Nephron (organoid): Measurements from ENCODE around the gene NDC1.
A peak's percentile ranks its signal among the peaks of the same experiment; 100 is the strongest.
"Not testable (repeated sequence)": the region's sequence is repeated elsewhere in the genome, so short reads cannot be mapped to it uniquely, and the experiment has no call there.

Source experiments
- H3K27ac Mint-ChIP-seq, 3 experiments: 2 replicates each; pipeline ENCODE4 v1.8.0; 2020; ENCODE audit warnings: mixed read lengths in 3 of 3, mild to moderate bottlenecking in 2 of 3, moderate library complexity in 1 of 3
- H3K27me3 Mint-ChIP-seq: 2 replicates; pipeline ENCODE4 v1.8.0; 2021; ENCODE audit warnings: low read depth, mild to moderate bottlenecking, moderate library complexity, mixed read lengths
- H3K36me3 Mint-ChIP-seq: 2 replicates; pipeline ENCODE4 v1.8.0; 2020; ENCODE audit warnings: low read depth, mixed read lengths
- H3K4me1 Mint-ChIP-seq: 2 replicates; pipeline ENCODE4 v1.8.0; 2020; ENCODE audit warnings: mixed read lengths
- H3K4me3 Mint-ChIP-seq, 3 experiments: 2 replicates each; pipeline ENCODE4 v1.8.0; 2020; ENCODE audit warnings: mild to moderate bottlenecking in 3 of 3, mixed read lengths in 3 of 3, moderate library complexity in 2 of 3
- H3K9me3 Mint-ChIP-seq: 2 replicates; pipeline ENCODE4 v1.8.0; 2020; ENCODE audit warnings: mixed read lengths
- TF ChIP-seq, protein P1 (sequence below), 3 experiments: fragments of 200-600 bp; sonication (generic); IDR thresholded peaks; one replicate each; pipeline ENCODE4 v1.5.0; 2021; ENCODE audit warnings: antibody characterized with exemption in 3 of 3; ENCODE audit not compliant: unreplicated experiment in 3 of 3

The NDC1 gene, protein sequence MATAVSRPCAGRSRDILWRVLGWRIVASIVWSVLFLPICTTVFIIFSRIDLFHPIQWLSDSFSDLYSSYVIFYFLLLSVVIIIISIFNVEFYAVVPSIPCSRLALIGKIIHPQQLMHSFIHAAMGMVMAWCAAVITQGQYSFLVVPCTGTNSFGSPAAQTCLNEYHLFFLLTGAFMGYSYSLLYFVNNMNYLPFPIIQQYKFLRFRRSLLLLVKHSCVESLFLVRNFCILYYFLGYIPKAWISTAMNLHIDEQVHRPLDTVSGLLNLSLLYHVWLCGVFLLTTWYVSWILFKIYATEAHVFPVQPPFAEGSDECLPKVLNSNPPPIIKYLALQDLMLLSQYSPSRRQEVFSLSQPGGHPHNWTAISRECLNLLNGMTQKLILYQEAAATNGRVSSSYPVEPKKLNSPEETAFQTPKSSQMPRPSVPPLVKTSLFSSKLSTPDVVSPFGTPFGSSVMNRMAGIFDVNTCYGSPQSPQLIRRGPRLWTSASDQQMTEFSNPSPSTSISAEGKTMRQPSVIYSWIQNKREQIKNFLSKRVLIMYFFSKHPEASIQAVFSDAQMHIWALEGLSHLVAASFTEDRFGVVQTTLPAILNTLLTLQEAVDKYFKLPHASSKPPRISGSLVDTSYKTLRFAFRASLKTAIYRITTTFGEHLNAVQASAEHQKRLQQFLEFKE

DNA sequence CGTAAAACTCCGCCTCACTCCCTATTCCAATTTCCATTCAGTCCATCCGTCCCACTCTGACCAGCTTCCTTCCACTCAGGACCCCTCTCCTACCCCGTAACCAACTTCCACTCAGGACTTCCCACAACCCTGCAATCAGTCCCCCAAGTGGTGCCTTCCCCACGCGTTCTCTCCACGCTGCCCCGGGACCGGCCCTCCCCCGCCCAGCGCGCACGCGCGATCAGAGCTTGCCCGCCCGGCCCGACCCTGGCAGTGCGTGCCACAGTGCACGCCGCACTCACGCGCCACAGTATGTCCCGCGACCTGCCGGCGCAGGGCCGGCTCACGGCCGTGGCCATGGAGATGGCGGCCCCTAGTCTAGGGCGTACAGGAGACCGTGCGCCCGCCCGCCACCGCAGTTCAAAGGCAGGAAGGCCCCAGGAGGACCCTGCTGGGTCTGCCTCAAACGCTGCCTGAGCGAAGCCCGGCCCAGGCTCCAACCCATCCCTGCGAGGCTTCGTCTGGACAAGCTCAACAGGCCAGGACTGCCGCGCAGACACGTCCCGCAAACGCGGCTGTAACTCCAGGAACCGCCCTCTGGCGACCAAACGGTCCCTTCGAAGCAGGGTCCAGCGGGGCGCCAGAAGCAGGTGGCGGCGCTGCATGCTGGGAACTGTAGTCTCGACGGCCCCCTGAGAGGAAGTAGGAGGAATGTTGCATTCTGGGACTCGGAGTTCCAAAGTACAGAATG, at the start of gene NDC1:
TSS of gene NDC1 (minus strand) at position 373 of the 730 bp plus-strand sequence. CDS start at position 338, 35 bp downstream.
- Mint-ChIP-seq H3K9me3 (peaks cover 6% of the 10 kb centered on the region), H3K27me3 (no peaks in the 10 kb centered on the region), H3K36me3 (no peaks in the 10 kb centered on the region), H3K4me3 (peak within 1 kb of the TSS; percentile 99 to 100 (median 99)), H3K4me1 (peaks cover 20% of the 10 kb centered on the region), H3K27ac (peak within 1 kb of the TSS; percentile 100)
- TF ChIP-seq, protein P1, sequence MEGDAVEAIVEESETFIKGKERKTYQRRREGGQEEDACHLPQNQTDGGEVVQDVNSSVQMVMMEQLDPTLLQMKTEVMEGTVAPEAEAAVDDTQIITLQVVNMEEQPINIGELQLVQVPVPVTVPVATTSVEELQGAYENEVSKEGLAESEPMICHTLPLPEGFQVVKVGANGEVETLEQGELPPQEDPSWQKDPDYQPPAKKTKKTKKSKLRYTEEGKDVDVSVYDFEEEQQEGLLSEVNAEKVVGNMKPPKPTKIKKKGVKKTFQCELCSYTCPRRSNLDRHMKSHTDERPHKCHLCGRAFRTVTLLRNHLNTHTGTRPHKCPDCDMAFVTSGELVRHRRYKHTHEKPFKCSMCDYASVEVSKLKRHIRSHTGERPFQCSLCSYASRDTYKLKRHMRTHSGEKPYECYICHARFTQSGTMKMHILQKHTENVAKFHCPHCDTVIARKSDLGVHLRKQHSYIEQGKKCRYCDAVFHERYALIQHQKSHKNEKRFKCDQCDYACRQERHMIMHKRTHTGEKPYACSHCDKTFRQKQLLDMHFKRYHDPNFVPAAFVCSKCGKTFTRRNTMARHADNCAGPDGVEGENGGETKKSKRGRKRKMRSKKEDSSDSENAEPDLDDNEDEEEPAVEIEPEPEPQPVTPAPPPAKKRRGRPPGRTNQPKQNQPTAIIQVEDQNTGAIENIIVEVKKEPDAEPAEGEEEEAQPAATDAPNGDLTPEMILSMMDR (IDR thresholded peaks at IDR 0.05; ENCODE audit: unreplicated experiment in 3 of 3): peak in 1 of 3 experiments; percentile 11

DNA sequence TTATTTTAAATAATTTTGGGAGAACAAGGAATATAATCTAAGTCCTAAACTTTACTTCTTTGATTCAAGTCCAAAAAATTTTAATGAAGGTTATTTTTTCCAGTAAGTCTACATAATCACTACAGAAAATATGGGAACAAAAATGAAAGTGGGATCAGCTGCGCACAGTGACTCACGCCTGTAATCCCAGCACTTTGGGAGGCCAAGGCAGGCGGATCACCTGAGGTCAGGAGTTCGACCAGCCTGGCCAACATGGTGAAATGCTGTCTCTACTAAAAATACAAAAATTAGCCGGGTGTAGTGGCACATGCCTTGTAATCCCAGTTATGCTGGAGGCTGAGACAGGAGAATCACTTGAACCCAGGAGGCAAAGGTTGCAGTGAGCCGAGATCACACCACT, 45.5 kb upstream of the NDC1 start:
- not testable (repeated sequence) for H3K27ac Mint-ChIP-seq, H3K9me3 Mint-ChIP-seq, H3K4me3 Mint-ChIP-seq, H3K27me3 Mint-ChIP-seq, H3K4me1 Mint-ChIP-seq
- peaks cover 52% of the 10 kb centered on the region for H3K36me3 Mint-ChIP-seq

DNA sequence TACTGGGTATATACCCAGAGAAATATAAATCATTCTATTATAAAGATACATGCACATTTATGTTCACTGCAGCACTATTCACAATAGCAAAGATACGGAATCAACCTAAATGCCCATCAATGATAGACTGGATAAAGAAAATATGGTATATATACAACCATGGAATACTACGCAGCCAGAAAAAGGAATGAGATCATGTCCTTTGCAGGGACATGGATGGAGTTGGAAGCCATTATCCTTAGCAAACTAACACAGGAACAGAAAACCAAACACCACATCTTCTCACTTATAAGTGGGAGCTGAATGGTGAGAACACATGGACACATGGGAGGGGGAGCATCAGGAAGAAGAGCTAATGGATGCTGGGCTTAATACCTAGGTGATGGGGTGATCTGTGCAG, 43.8 kb upstream of the NDC1 start:
- H3K27me3 Mint-ChIP-seq, H3K4me3 Mint-ChIP-seq, H3K9me3 Mint-ChIP-seq, H3K4me1 Mint-ChIP-seq, H3K27ac Mint-ChIP-seq: not testable (repeated sequence)
- peaks cover 51% of the 10 kb centered on the region for H3K36me3 Mint-ChIP-seq

DNA sequence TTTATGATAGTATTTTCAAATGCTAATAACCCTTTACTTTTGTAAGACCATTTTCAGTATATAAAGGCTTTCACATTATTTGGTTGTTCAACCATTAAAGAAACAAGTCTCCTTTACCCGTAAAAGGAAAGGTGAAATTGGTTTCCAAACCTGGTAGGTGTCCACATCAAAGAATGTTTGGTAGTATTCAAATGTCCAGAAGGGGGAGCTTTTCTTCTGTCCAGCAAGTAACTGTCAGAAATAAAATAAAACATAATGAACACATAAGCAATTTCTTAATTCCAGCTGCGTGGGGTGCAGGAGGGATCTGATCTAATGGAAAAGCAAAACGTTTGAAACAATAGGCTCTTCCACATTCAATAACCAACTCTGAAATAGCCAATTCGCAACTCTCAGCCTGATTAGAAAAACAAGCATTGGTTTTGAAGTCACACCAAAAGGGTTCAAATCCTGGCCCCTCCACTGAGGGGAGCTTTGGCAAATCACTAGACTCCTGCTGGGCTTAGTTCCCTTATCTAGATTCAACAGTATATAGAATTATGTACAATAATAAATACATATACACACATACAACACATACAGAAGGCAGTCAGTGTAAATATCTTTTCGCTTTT, 40.5 kb upstream of the NDC1 start:
- H3K4me3 Mint-ChIP-seq: no peak overlapping the region
- TF ChIP-seq, protein P1 (IDR thresholded peaks at IDR 0.05; ENCODE audit: unreplicated experiment in 3 of 3): peak; percentile 60 to 65 (median 62)
- H3K4me1 Mint-ChIP-seq: no peaks in the 10 kb centered on the region
- H3K36me3 Mint-ChIP-seq: peaks cover 57% of the 10 kb centered on the region
- no peak overlapping the region for H3K27ac Mint-ChIP-seq
- H3K27me3 Mint-ChIP-seq: no peaks in the 10 kb centered on the region
- no peaks in the 10 kb centered on the region for H3K9me3 Mint-ChIP-seq

DNA sequence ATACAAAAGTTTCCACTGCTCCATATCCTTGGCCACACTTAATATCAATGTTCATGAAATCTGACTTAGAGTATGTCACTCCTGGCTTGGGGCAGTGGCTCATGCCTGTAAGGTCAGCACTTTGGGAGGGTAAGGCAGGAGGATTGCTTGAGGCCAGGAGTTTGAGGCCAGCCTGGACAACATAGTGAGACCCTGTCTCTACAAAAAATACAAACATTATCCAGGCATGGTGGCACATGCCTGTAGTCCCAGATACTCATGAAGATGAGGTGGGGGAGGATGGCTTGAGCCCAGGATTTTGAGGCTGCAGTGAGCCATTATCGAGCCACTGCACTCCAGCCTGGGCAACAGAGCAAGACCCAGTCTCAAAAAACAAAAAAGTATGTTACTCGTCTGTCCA, 37.1 kb upstream of the NDC1 start:
- not testable (repeated sequence) for H3K4me1 Mint-ChIP-seq, H3K9me3 Mint-ChIP-seq, H3K27me3 Mint-ChIP-seq, H3K27ac Mint-ChIP-seq, H3K4me3 Mint-ChIP-seq
- H3K36me3 Mint-ChIP-seq: peaks cover 36% of the 10 kb centered on the region

DNA sequence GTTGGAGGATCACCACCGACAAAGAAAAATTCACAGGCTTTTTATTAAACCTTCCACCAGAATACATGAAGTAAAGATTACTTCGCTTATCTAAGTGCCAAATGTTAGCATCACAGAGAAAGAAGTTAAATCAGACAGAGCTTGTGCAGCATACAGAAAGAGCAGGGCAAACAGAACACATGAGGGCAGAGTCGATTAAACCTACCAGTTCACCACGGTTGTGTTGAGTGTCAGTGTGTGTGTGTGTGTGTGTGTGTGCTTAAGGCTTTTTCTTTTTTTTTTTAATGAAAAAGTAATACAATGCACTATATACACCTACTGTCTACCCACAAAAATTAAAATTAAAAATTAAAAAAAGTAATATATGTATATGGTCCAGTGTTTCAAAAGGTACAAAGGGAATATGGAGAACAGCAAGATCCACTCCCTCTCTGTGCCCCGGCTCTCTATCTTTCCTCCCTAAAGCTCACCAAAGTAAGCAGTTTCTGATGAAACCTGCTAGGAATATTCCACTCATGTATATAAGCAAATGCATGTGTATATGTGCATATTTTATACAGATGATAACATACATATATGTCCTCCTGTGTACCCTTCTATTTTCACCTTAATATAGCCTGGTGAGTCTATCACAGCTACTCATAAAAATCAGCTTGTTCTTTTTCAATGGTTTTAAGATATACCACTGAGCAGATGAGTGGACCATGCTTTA, 33.8 kb upstream of the NDC1 start:
- no peaks in the 10 kb centered on the region for H3K4me1 Mint-ChIP-seq
- H3K36me3 Mint-ChIP-seq: peaks cover 39% of the 10 kb centered on the region
- no peak overlapping the region for H3K27ac Mint-ChIP-seq
- no peaks in the 10 kb centered on the region for H3K27me3 Mint-ChIP-seq
- TF ChIP-seq, protein P1 (IDR thresholded peaks at IDR 0.05; ENCODE audit: unreplicated experiment in 3 of 3): no peak
- H3K4me3 Mint-ChIP-seq: no peak overlapping the region
- H3K9me3 Mint-ChIP-seq: no peaks in the 10 kb centered on the region
